Caco-2 (cell line): ENCODE measurements around the gene PRCD. TPM values are rescaled to one million over a fixed set of nuclear protein-coding genes. Genes with fewer than 3 reads are reported as not detected.

Experiments
- BruUV-seq: library from RNA; stranded (reverse); fragments of 400-500 nt; replicated peaks from 2 replicates; lab custom pipeline; 2021; lab: Mats Ljungman, UMichigan
- CTCF ChIA-PET: fragments of 300-600 bp; sonication (Branson Sonifier 250); formaldehyde crosslinking; loops from one replicate; lab custom pipeline; 2022; ENCODE audit warnings: antibody characterized with exemption; lab: Charles Lee
- POLR2A ChIA-PET: fragments of 300-600 bp; sonication (Branson Sonifier 250); formaldehyde crosslinking; loops from one replicate; lab custom pipeline; 2022; ENCODE audit warnings: antibody characterized with exemption; lab: Charles Lee
- DNase-seq, 2 experiments: peaks; one replicate each; pipeline versions ENCODE4 v3.0.0 to v3.0.0-alpha.2; 2020 to 2022
- H3K27me3 ChIP-seq: replicated peaks from 2 replicates; pipeline ENCODE4 v1.6.0; 2011; ENCODE audit warnings: low read length; ENCODE audit not compliant: control insufficient read depth, insufficient read depth
- H3K36me3 ChIP-seq: 2 replicates; pipeline ENCODE4 v1.5.1; 2011; ENCODE audit warnings: low read length; ENCODE audit not compliant: control insufficient read depth, insufficient read depth
- H3K4me1 ChIP-seq: fragments of 250-450 bp; sonication (Bioruptor Pico); 2 replicates; pipeline ENCODE4 v1.5.1; 2020; ENCODE audit warnings: mild to moderate bottlenecking
- H3K4me3 ChIP-seq: 2 replicates; pipeline ENCODE4 v1.5.1; 2011; ENCODE audit warnings: low read depth, mild to moderate bottlenecking, control low read depth, low read length
- H3K9me3 ChIP-seq: fragments of 250-450 bp; sonication (Bioruptor Pico); 2 replicates; pipeline ENCODE4 v1.5.1; 2020; ENCODE audit warnings: mild to moderate bottlenecking, moderate library complexity
- H3K27ac Mint-ChIP-seq: one replicate; pipeline ENCODE4 v1.8.0; 2022; ENCODE audit warnings: mixed read lengths; ENCODE audit not compliant: unreplicated experiment
- H3K27me3 Mint-ChIP-seq: one replicate; pipeline ENCODE4 v1.8.0; 2022; ENCODE audit warnings: mixed read lengths; ENCODE audit not compliant: insufficient read depth, unreplicated experiment
- H3K36me3 Mint-ChIP-seq: one replicate; pipeline ENCODE4 v1.8.0; 2022; ENCODE audit warnings: mild to moderate bottlenecking, mixed read lengths; ENCODE audit not compliant: insufficient read depth, unreplicated experiment
- H3K4me1 Mint-ChIP-seq: one replicate; pipeline ENCODE4 v1.8.0; 2022; ENCODE audit warnings: low read depth, mixed read lengths; ENCODE audit not compliant: unreplicated experiment
- H3K4me3 Mint-ChIP-seq: one replicate; pipeline ENCODE4 v1.8.0; 2022; ENCODE audit warnings: mild to moderate bottlenecking, moderate library complexity, mixed read lengths; ENCODE audit not compliant: unreplicated experiment
- H3K9me3 Mint-ChIP-seq: one replicate; pipeline ENCODE4 v1.8.0; 2022; ENCODE audit warnings: mixed read lengths; ENCODE audit not compliant: unreplicated experiment
- intact Hi-C: fragments of 100-400 bp; cut with micrococcal nuclease; formaldehyde crosslinking; loops from one replicate; pipeline ENCODE4 v1.10.0; 2022; ENCODE audit not compliant: unreplicated experiment
- total RNA-seq: library from RNA; stranded (reverse); gene quantifications from 2 replicates; pipeline ENCODE4 v1.2.3, GENCODE V29; 2022
- TF ChIP-seq, protein P1 (sequence below), 2 experiments: fragments of 200-600 bp in 1 of 2; IDR thresholded peaks; 1 replicate in 1 of 2; 2 replicates in 1 of 2; pipeline versions ENCODE4 v1.5.1 to v1.8.0; 2011 to 2022; ENCODE audit warnings: antibody characterized with exemption in 1 of 2, control low read depth in 1 of 2, inconsistent platforms in 1 of 2, low read depth in 1 of 2, low read length in 1 of 2, mild to moderate bottlenecking in 1 of 2, moderate library complexity in 1 of 2; ENCODE audit not compliant: insufficient read depth in 1 of 2, severe bottlenecking in 1 of 2, unreplicated experiment in 1 of 2

PRCD gene
- total RNA-seq, 1 experiment from 2014 or later, result not detected

DNA sequence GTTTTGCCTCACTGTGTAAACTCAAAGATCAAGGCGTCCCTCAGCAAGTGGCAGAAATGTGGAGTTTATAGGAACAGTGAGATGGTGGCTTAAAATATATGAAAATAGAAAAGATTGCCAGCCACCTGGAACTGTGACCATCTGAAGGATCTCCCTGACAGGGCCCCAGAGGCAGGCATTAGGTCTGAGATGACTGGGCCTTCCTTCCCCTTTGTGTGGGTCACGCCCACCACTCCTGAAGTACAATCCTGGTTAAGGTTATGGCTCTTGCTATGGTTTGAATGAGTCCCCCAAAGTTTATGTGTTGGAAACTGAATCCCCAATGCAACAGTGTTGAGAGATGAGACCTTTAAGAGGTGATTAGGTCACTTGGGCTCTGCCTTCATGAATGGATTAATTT, 39.4 kb downstream of the PRCD start:
- Mint-ChIP-seq H3K27ac (no peak overlapping the region), H3K4me1 (no peaks in the 10 kb centered on the region), H3K4me3 (no peak overlapping the region), H3K27me3 (no peaks in the 10 kb centered on the region), H3K9me3 (no peaks in the 10 kb centered on the region), H3K36me3 (peaks cover 2% of the 10 kb centered on the region)
- CTCF ChIA-PET, result interaction anchor here (0.9 kb wide), 1 partner anchor 22 kb away, joined by 4 read pairs; no protein-coding TSS in a partner anchor
- TF ChIP-seq, protein P1, sequence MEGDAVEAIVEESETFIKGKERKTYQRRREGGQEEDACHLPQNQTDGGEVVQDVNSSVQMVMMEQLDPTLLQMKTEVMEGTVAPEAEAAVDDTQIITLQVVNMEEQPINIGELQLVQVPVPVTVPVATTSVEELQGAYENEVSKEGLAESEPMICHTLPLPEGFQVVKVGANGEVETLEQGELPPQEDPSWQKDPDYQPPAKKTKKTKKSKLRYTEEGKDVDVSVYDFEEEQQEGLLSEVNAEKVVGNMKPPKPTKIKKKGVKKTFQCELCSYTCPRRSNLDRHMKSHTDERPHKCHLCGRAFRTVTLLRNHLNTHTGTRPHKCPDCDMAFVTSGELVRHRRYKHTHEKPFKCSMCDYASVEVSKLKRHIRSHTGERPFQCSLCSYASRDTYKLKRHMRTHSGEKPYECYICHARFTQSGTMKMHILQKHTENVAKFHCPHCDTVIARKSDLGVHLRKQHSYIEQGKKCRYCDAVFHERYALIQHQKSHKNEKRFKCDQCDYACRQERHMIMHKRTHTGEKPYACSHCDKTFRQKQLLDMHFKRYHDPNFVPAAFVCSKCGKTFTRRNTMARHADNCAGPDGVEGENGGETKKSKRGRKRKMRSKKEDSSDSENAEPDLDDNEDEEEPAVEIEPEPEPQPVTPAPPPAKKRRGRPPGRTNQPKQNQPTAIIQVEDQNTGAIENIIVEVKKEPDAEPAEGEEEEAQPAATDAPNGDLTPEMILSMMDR (IDR thresholded peaks at IDR 0.05; ENCODE audit: insufficient read depth in 1 of 2, low read depth in 1 of 2, low read length in 1 of 2, severe bottlenecking in 1 of 2, unreplicated experiment in 1 of 2), result no peak
- intact Hi-C loops, result no loop called here
- H3K9me3 ChIP-seq, result no peaks in the 10 kb centered on the region
- H3K4me3 ChIP-seq, result no peak overlapping the region
- BruUV-seq, result no TSS peak
- DNase-seq, result no peak
- no peaks in the 10 kb centered on the region for H3K27me3 ChIP-seq
- no peaks in the 10 kb centered on the region for H3K4me1 ChIP-seq
- no peaks in the 10 kb centered on the region for H3K36me3 ChIP-seq
- POLR2A ChIA-PET, result no interaction called here

DNA sequence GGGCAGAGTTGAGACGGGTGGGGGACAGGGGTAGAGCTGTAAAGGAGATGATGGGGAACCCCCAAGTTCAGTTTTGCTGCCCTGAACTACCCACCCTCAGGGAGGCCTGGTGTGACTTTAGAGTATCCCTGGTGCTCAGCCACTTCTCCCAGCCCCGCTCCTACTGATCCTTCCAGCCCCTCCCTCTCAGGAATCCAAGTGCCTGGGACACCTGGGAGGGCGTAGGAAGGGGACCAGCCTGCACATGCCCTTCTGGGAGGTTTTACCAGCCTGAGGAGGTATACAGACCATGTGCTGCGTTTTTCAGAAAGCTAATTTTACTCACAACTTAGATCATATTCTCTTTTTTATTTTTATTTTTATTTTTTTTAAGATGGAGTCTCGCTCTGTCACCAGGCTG, 41.7 kb downstream of the PRCD start:
- ChIA-PET CTCF (interaction anchor here (0.6 kb wide), 1 partner anchor 32 kb away, joined by 4 read pairs; no protein-coding TSS in a partner anchor), POLR2A (no interaction called here)
- no TSS peak for BruUV-seq
- Histone ChIP-seq H3K27me3 (no peaks in the 10 kb centered on the region), H3K9me3 (no peaks in the 10 kb centered on the region), H3K4me3 (no peak overlapping the region), H3K36me3 (no peaks in the 10 kb centered on the region), H3K4me1 (peaks cover 12% of the 10 kb centered on the region)
- Mint-ChIP-seq H3K4me1 (no peaks in the 10 kb centered on the region), H3K9me3 (no peaks in the 10 kb centered on the region), H3K4me3 (no peak overlapping the region), H3K27ac (no peak overlapping the region), H3K27me3 (no peaks in the 10 kb centered on the region), H3K36me3 (no peaks in the 10 kb centered on the region)
- no peak for DNase-seq
- intact Hi-C loops, result no loop called here
- TF ChIP-seq, protein P1 (IDR thresholded peaks at IDR 0.05; ENCODE audit: insufficient read depth in 1 of 2, low read depth in 1 of 2, low read length in 1 of 2, severe bottlenecking in 1 of 2, unreplicated experiment in 1 of 2), result no peak

DNA sequence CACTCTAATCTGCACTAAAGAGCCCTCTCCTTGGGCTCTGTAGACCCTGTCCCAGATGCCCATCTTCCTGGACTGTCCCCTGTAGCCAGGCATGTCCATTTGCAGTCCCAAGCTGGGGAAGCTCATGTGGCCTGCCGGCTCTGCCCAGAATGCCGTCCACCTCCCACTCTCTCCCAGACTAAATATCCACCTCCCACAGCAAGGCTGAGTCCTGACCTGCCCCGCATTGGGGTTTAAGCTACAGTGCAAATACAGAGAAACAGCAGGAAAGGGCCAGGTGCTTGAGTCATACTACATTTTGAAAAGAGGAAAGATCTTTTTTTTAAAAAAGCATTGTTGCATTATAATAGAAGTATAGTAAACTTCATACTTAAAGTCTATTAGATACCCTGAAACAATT, 42.8 kb downstream of the PRCD start:
- Histone ChIP-seq H3K36me3 (no peaks in the 10 kb centered on the region), H3K4me1 (peaks cover 12% of the 10 kb centered on the region), H3K27me3 (no peaks in the 10 kb centered on the region), H3K9me3 (no peaks in the 10 kb centered on the region), H3K4me3 (no peak overlapping the region)
- H3K27ac Mint-ChIP-seq, result no peak overlapping the region
- no peaks in the 10 kb centered on the region for H3K4me1 Mint-ChIP-seq
- no peaks in the 10 kb centered on the region for H3K27me3 Mint-ChIP-seq
- TF ChIP-seq, protein P1 (IDR thresholded peaks at IDR 0.05; ENCODE audit: insufficient read depth in 1 of 2, low read depth in 1 of 2, low read length in 1 of 2, severe bottlenecking in 1 of 2, unreplicated experiment in 1 of 2), result no peak
- DNase-seq, result no peak
- no peaks in the 10 kb centered on the region for H3K36me3 Mint-ChIP-seq
- ChIA-PET CTCF (interaction anchor here (0.8 kb wide), 1 partner anchor 13 kb away, joined by 3 read pairs; a partner anchor contains a TSS), POLR2A (no interaction called here)
- intact Hi-C loops, result no loop called here
- no peaks in the 10 kb centered on the region for H3K9me3 Mint-ChIP-seq
- no TSS peak for BruUV-seq
- no peak overlapping the region for H3K4me3 Mint-ChIP-seq
